ENCODE results near the gene MAD1L1.
A peak's percentile ranks its signal among the peaks of the same experiment; 100 is the strongest.

- TF ChIP-seq CTCF (IDR thresholded peaks at IDR 0.05 in 8 of 11, conservative IDR thresholded peaks at IDR 0.05 in 3 of 11) (no peak), POLR2A (IDR thresholded peaks at IDR 0.05) (no peak), POLR2AphosphoS5 (IDR thresholded peaks at IDR 0.05) (peak in 1 of 3 donors; percentile 19)
These were observed 150.4 kb downstream of the MAD1L1 start for GRCh38 chr7:2082139-2082998.
